NB4 (cell line): Measurements from ENCODE around the gene MORC2.

ENCODE experiments used
- DNase-seq: peaks from one replicate; pipeline ENCODE4 v3.0.0; 2010; ENCODE audit warnings: low read depth
- H3K4me3 ChIP-seq: one replicate; pipeline ENCODE4 v1.5.1; 2011; ENCODE audit warnings: mild to moderate bottlenecking, low read depth, low read length, moderate library complexity
- CTCF ChIP-seq: IDR thresholded peaks from one replicate; pipeline ENCODE4 v1.5.1; 2012; ENCODE audit warnings: low read depth, low read length
- MYC ChIP-seq: IDR thresholded peaks from 2 replicates; pipeline ENCODE4 v1.6.1; 2011; ENCODE audit warnings: low read depth, low read length
- POLR2A ChIP-seq: IDR thresholded peaks from 2 replicates; pipeline ENCODE4 v1.6.1; 2011; ENCODE audit warnings: mild to moderate bottlenecking; ENCODE audit not compliant: insufficient read length; ENCODE audit errors: extremely low read depth
- TF ChIP-seq, protein P1 (sequence below): IDR thresholded peaks from 2 replicates; pipeline ENCODE4 v1.6.1; 2011; ENCODE audit warnings: low read depth, low read length

The MORC2 gene

GRCh38 chr22:30890686-30891442 lies 77.7 kb downstream of the MORC2 start:
- H3K4me3 ChIP-seq: no peak overlapping the region
- peak; percentile 31 for DNase-seq
- TF ChIP-seq, protein P1, sequence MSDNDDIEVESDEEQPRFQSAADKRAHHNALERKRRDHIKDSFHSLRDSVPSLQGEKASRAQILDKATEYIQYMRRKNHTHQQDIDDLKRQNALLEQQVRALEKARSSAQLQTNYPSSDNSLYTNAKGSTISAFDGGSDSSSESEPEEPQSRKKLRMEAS: no peak
- TF ChIP-seq CTCF: peak; percentile 62

DNA sequence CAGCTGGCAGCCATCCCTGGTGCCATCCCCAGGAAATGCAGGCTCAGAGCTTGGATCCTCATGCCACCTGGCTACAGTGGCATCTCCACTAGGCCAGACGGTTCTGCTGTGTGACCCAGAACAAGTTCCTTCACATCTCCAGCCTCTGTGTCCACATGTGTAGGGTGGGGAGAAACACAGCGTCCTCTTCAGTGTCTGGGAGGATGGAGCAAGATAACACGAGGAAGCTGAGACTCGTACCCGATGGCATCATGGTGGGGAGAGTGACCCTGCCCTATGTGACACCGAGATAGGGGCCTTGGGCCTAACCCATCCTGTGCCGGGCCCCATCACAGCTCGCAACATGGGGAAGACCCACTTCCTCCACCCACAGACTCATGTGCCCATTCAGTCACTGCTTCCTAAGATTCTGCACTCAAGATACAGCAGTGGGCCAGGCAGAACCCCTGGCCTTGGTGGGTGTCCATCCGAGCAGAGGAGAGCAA lies 78.5 kb downstream of the MORC2 start:
- no peak for TF ChIP-seq MYC
- no peak for TF ChIP-seq POLR2A
- TF ChIP-seq, protein P1: no peak
- TF ChIP-seq CTCF: no peak
- DNase-seq: no peak
- H3K4me3 ChIP-seq: no peak overlapping the region

DNA sequence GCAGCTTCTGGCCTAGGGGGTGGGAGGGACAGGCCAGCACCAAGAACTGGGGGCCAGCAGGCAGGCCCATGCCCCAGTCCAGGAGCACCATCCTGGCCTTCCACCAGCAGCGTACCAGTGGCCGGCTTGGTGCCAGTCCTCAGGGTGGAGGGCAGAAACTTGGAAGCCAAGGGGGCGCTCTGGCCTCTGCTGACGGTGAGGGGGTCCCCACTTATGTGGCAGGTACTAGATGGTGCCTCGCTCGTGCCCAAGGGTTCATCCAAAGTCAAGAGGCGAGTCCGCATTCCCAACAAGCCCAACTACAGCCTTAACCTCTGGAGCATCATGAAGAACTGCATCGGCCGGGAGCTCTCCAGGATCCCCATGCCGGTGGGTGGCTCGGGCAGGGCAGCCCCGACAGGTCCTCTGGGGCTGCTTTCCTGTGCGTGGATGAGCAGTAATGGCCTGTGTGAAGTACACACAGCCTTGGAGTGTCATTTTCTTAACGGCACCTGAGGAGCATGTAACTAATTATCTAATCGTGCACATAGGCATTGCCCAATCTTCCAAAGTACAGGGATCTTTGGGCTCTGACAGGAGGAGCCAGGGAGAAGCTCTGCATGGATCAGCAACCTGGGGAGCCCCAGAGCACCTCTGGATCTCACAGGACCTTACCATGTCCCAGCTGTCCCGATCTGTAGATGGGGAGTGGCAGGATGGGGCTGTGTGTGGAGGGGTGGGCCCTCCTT lies 79.1 kb downstream of the MORC2 start:
- no peak overlapping the region for H3K4me3 ChIP-seq
- TF ChIP-seq POLR2A: no peak
- TF ChIP-seq CTCF: no peak
- TF ChIP-seq, protein P1: no peak
- no peak for TF ChIP-seq MYC
- DNase-seq: no peak

DNA sequence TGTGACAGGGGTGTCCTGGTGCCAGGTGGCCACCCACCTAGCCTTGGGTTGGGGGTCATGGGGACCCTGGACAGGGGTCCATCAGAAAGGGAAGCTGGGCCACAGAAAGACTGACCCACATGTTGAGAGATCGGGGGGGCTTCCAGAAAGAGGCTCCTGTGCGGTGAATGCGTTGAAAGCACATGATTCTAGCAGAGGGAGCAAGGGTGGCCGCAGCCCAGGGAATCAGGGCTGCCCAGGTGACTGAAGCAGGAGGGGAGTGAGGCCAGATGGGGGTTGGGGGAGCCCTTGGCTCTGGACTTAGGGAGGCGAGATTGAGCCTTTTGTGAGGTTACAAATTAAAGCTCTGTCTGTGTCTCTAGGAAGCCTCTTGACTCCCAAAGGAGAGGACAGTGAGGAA lies 80.7 kb downstream of the MORC2 start:
- no peak overlapping the region for H3K4me3 ChIP-seq
- DNase-seq: no peak
- TF ChIP-seq CTCF (no peak), POLR2A (no peak), MYC (no peak)
- TF ChIP-seq, protein P1: no peak

- TF ChIP-seq, protein P1: no peak
- TF ChIP-seq POLR2A: no peak
- no peak for TF ChIP-seq MYC
- no peak for TF ChIP-seq CTCF
- no peak overlapping the region for H3K4me3 ChIP-seq
- DNase-seq: no peak
These were observed 81.1 kb downstream of the MORC2 start for GRCh38 chr22:30887453-30887852.
